Psoas muscle (tissue), 8 donors: ENCODE results near the gene TK1. TPM values are rescaled to one million over a fixed set of nuclear protein-coding genes. Genes with fewer than 3 reads are reported as not detected.

Experiments
- ATAC-seq, 4 donors: fragments of 200-7000 bp; cut with Tn5 transposase; one replicate each; pipeline ENCODE4 v1.9.1; 2020; ENCODE audit warnings: moderate library complexity in 3 of 4, mild to moderate bottlenecking in 2 of 4
- DNase-seq, 2 donors: peaks; one replicate each; pipeline ENCODE4 v3.0.0-alpha.2; 2020
- H3K27ac ChIP-seq: fragments of 200-600 bp; one replicate; pipeline ENCODE4 v1.8.0; 2022
- H3K27me3 ChIP-seq, 3 donors: fragments of 200-600 bp in 1 of 3; one replicate each; pipeline versions ENCODE4 v1.6.1 to v1.8.0; 2013 to 2022; ENCODE audit warnings: low read length in 2 of 3, mild to moderate bottlenecking in 2 of 3, moderate library complexity in 1 of 3; ENCODE audit not compliant: insufficient read depth in 3 of 3
- H3K36me3 ChIP-seq, 2 donors: fragments of 200-600 bp in 1 of 2; one replicate each; pipeline versions ENCODE4 v1.6.1 to v1.8.0; 2013 to 2022; ENCODE audit warnings: low read depth in 1 of 2, mild to moderate bottlenecking in 1 of 2, moderate library complexity in 1 of 2; ENCODE audit not compliant: insufficient read depth in 1 of 2
- H3K4me1 ChIP-seq: fragments of 200-600 bp; one replicate; pipeline ENCODE4 v1.8.0; 2022
- H3K4me3 ChIP-seq: fragments of 200-600 bp; one replicate; pipeline ENCODE4 v1.8.0; 2022; ENCODE audit warnings: mild to moderate bottlenecking
- H3K9me3 ChIP-seq: fragments of 200-600 bp; one replicate; pipeline ENCODE4 v1.8.0; 2022
- WGBS, 3 donors: extraction: QIAGEN DNeasy Blood & Tissue Kit; methylation state at CpG; one replicate each; pipeline versions ENCODE4 v1.1.6 to v1.1.7; 2013; 5-methylcytosine and 5-hydroxymethylcytosine counted together
- intact Hi-C, 2 donors: fragments of 100-400 bp; cut with DNase I; formaldehyde crosslinking; loops; one replicate each; pipeline versions ENCODE4 v1.11.0 to v1.14.2; 2022
- polyA plus RNA-seq, 3 donors: library from polyadenylated mRNA; stranded (reverse); fragments of 200-250 nt; gene quantifications; one replicate each; pipeline ENCODE4 v1.2.3, GENCODE V29; 2013
- total RNA-seq, 4 donors: library from RNA; stranded (reverse); fragmentation: NEBNext Ultra II Directional in 2 of 4; extraction: Animal tissue kit (Norgen Biotek cat#: 25700) in 2 of 4; gene quantifications; one replicate each; pipeline versions ENCODE4 v1.2.1 to v1.2.4, GENCODE V29; 2021 to 2023
- TF ChIP-seq, protein P1 (sequence below): fragments of 200-600 bp; IDR thresholded peaks from one replicate; pipeline ENCODE4 v1.8.0; 2022; ENCODE audit warnings: antibody characterized with exemption
- donor health status: healthy with polysubstance abuse.
- donor health status: DM: no; HTN: no; CAD: no; lungs with moderate emphysema.
- donor health status: Bipolar disorder and iron deficiency.
- donor health status: healthy.
- donor health status: DM: yes; HTN: yes; CAD: no.
- donor health status: DM: no; HTN: no; CAD: no.
- donor health status: DM: no; HTN: no; CAD: no.
- donor health status: DM: yes; HTN: yes; CAD: no.

TK1 gene
- total and polyA plus RNA-seq, 7 donors, result 0.68 to 3.1 (median 1.5) TPM

DNA sequence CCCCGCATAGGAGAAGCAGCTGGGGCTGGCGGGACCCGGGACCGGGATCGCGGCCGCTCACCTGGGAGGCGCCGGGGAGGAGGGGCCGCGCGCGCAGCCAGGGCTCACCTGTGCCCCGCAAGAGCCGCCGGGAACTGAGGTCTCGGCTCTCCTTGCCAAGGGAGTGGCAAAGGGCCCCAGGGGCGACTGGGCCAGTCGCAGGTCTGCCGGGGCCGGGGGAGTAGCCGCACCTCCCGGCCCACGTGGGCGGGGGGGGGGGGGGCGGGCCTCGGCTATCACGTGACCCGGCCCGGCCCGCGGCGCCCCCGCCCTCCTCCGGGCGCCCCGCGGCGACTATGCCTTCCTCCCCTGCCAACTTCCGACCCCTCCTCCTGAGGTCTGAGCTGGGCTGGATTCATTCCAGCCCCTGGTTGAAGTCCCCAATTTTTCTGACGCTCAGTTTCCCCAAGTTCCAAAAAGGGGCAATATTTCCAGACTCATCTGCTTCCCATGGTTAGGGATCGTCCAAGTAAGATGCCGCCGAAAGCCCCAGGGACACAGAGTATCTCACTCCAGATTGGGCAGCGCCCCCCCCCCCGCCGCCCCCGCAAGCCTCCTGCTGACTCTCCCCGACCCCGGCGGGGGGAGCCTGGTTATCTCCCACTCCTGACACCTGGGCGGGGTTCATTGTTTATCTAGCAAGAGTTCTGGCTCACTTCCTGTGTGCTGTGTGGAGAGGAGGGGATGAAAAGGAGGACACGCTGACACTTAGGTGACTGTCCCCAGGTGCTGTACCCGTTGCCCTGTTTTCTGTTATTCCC, 58.1 kb downstream of the TK1 start, which contains the start of gene TMC6:
TMC6 (minus strand) TSS at position 205 of the 800 bp plus-strand sequence. CDS start 1,923 bp downstream, outside the sequence.
- TF ChIP-seq, protein P1, sequence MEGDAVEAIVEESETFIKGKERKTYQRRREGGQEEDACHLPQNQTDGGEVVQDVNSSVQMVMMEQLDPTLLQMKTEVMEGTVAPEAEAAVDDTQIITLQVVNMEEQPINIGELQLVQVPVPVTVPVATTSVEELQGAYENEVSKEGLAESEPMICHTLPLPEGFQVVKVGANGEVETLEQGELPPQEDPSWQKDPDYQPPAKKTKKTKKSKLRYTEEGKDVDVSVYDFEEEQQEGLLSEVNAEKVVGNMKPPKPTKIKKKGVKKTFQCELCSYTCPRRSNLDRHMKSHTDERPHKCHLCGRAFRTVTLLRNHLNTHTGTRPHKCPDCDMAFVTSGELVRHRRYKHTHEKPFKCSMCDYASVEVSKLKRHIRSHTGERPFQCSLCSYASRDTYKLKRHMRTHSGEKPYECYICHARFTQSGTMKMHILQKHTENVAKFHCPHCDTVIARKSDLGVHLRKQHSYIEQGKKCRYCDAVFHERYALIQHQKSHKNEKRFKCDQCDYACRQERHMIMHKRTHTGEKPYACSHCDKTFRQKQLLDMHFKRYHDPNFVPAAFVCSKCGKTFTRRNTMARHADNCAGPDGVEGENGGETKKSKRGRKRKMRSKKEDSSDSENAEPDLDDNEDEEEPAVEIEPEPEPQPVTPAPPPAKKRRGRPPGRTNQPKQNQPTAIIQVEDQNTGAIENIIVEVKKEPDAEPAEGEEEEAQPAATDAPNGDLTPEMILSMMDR, result no peak
- Histone ChIP-seq H3K4me3 (peak within 1 kb of the TSS; percentile 78), H3K27ac (peak within 1 kb of the TSS; percentile 61), H3K27me3 (peaks cover 0 to 57% (median 16%) of the 10 kb centered on the region in 3 donors), H3K9me3 (no peaks in the 10 kb centered on the region), H3K4me1 (peaks cover 9% of the 10 kb centered on the region), H3K36me3 (no peaks in the 10 kb centered on the region)
- ATAC-seq (peak; percentile 19 to 58 (median 28)), DNase-seq (peak in 1 of 2 donors; percentile 64)
- WGBS, 3 donors, result 8 to 11% (median 9%) methylated on average over 25 to 54 of the region's 54 CpGs
- intact Hi-C loops, result no loop called here

DNA sequence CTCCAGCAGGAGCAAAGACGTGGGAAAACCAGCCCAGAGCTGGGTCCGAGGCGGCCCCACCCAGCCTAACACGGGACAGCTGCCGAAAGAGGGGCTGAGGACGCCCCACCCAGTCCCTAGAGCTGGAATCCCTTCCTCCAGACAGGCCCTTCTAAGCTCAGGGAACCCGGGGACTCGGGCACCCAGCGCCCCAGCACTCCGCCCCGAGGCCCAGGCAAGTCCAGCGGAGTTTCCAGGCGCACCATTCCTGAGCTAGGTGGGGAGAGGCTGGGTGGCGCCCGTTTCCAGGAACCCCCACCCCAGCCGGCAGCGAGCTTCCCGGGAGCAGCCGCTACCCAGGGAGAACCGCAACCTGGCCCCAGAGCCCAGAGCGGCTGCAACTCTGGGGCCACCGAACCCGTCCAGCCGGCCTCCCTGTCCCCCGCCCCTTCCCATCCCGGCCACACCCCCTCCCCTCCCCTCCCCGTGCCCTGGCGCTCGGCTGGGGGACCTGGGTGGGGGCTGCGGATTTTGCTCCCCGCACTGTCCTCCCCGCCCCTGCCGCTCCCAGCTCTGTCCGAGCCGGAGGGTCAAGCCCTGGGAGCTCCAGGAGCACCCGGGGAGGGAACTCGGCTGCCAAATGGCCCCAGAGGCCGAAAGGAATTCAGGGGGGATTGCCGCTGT, 58.8 kb downstream of the TK1 start:
- DNase-seq (no peak), ATAC-seq (peak; percentile 6 to 33 (median 26))
- no peaks in the 10 kb centered on the region for H3K9me3 ChIP-seq
- 3% methylated on average over 22 to 39 of the region's 39 CpGs for WGBS, 3 donors
- peak overlapping the region; percentile 78 for H3K4me3 ChIP-seq
- H3K27ac ChIP-seq, result peak overlapping the region; percentile 61
- peaks cover 9% of the 10 kb centered on the region for H3K4me1 ChIP-seq
- H3K36me3 ChIP-seq, result no peaks in the 10 kb centered on the region
- H3K27me3 ChIP-seq, result peaks cover 0 to 57% (median 16%) of the 10 kb centered on the region in 3 donors
- TF ChIP-seq, protein P1, result no peak
- intact Hi-C loops, result no loop called here

GRCh38 chr17:78127239-78127887, 59.5 kb downstream of the TK1 start:
- DNase-seq, result peak; percentile 63 to 82
- 11 to 28% (median 13%) methylated on average over 23 to 25 of the region's 25 CpGs for WGBS, 3 donors
- Histone ChIP-seq H3K36me3 (no peaks in the 10 kb centered on the region), H3K9me3 (no peaks in the 10 kb centered on the region), H3K4me3 (peak overlapping the region; percentile 78), H3K27me3 (peaks cover 0 to 56% (median 16%) of the 10 kb centered on the region in 3 donors), H3K4me1 (peaks cover 9% of the 10 kb centered on the region), H3K27ac (peak overlapping the region; percentile 61)
- peak; percentile 20 to 46 (median 36) for ATAC-seq
- TF ChIP-seq, protein P1, result no peak
- intact Hi-C loops, result no loop called here

GRCh38 chr17:78126895-78127238, 60.0 kb downstream of the TK1 start:
- peaks cover 9% of the 10 kb centered on the region for H3K4me1 ChIP-seq
- H3K27ac ChIP-seq, result peak overlapping the region; percentile 61
- H3K9me3 ChIP-seq, result no peaks in the 10 kb centered on the region
- DNase-seq, result no peak
- peak overlapping the region; percentile 78 for H3K4me3 ChIP-seq
- intact Hi-C loops, result no loop called here
- H3K27me3 ChIP-seq, result peaks cover 0 to 51% (median 16%) of the 10 kb centered on the region in 3 donors
- ATAC-seq, result no peak
- 67 to 79% (median 71%) methylated on average over 6 of the region's 6 CpGs for WGBS, 3 donors
- no peaks in the 10 kb centered on the region for H3K36me3 ChIP-seq
- TF ChIP-seq, protein P1, result no peak
